Hematopoietic multipotent progenitor cell treated with erythropoietin and hydrocortisone succinate and interleukin-3 and kit ligand, for 4 days (in vitro differentiated cells): ENCODE data around the gene CSHL1.
"Not testable (repeated sequence)": the region's sequence is repeated elsewhere in the genome, so short reads cannot be mapped to it uniquely, and the experiment has no call there.

Experiments
- DNase-seq: peaks from one replicate; pipeline ENCODE4 v3.0.0-alpha.2; 2015

Gene CSHL1

DNA sequence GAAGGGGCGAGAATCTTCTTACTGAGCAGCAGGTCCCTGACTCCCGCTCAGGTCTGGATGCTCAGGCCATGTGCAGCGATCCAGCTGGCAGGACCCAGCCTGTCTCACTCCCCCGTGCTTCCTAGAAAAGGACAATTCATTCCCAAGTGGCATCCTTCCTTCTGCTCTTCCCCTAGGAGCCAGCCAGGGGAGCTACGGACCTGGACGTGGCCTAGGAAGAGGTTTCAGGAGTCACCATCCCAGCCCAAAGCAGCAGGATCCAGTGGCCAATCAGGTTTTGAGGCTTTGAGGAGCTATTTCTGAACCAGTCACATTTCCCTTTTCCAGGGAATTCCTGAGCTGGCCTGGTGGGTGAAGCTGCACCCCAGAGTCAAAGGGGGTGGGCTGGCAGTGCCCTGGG, 28.8 kb upstream of the CSHL1 start:
- DNase-seq: no peak

DNA sequence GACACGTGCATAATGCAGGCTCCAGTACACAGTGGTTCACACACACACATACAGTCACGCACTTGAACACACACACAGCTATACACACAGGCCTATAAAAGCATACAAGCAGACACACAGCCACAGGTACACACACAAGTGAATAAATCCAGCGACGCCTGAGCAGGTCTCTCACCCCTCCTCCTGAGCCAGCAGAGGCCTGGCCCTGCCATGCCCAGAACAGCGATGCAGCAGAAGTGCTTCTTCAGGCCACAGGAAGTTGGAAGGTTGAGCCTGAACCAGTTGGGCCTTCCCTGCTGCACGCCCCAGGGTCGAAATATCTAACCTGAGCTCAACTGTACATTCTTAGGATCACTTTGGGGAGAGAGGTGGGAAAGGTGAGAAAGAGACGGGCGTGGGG, 28.3 kb upstream of the CSHL1 start:
- no peak for DNase-seq

DNA sequence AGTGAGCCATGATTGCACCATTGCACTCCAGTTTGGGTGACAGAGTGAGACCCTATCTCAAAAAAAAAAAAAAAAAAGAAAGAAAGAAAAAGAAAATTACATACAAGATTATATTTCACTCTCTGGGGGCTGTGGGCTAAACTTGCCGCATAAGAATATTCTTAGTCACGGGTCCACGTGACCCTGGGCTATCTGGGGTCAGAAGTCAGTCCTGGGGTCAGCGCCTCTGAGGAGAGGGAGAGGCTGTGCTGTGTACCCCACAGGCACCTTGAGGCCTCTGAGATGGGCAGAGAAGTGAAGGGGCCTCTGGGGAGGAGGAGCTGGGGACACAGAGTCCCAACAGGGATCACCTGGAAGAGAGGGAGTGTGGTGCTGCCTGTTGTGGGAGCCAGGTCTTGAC, 26.9 kb upstream of the CSHL1 start:
- DNase-seq: no peak

DNA sequence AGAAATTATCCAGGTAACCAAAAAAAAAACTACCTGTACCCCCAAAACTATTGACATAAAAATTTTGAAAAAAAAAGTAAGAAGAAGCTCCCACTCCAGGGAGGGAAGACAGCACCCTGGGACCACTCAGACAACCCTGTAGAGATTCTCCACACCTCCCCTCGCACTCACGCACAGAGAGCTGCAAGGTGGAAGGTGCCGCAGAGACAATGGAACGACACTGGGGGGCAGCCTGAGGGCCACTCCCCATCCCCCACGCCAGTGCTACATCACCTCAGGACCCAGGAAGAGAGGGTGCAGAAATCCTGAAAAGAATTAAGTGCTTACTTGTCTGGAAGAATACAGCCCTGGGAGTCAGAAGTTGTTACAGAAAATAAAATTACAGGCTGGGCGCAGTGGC, 26.3 kb upstream of the CSHL1 start:
- no peak for DNase-seq

DNA sequence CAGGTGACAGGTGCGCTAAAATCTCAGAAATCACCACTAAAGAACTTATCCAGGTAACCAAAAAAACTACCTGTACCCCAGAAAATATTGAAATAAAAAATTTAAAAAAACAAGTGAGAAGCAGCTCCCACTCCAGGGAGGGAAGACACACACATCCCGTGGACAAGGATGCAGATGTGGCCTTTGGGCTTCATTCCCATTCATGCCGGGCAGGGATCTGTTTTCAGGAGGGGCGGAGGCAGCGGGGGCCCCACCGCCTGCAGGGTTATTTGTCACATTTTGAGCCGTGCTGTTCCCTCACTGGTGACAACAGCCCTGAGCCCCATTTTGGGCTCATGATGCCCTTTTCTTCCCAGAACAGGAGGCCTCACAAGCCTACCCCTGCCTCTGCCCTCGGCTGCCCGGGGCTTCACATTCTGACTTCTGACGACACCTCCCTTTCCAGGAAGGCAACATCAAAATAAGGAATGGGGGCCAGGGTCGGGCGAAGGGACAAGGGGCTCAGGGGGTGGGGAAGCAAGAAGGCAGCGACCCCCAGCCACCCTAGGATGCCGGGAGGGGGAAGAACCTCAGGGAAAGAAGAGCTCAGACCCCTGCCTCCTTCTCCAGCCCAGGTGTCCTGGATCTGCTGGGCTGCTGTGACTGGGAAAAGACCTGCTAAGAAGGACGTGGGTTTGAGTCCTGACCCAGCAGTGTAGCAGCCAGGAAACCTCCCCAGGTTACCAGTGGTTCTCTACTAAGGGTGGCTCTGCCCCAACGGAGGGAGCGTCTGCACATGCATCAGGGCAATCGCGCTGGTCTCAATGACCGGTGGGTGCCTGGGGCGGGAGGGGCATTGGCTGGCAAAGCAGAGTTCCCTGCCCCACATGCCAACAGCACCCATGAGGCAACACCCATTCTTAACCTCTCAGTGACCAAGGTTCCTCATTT, 23.4 kb upstream of the CSHL1 start:
- peak; percentile 20 for DNase-seq

DNA sequence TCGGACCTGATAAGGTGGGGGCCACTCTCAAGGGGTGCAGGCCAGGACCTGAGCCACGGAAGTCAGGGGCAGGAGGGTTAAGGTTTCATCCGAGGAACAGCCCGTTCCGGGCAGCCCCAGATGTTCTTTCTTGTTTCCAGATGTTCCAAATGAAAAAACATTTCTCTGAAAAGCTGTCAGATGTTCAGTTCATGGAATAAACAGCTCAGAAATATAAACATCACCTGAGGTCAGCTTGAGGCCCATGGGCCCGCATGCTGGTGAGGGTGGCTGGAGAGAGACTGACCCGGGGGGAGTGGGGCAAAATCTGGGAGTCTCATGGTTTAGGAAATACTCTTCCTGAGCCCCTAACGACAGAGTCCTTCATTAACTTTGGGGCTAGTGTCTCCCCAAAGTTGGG, 22.5 kb upstream of the CSHL1 start:
- no peak for DNase-seq

DNA sequence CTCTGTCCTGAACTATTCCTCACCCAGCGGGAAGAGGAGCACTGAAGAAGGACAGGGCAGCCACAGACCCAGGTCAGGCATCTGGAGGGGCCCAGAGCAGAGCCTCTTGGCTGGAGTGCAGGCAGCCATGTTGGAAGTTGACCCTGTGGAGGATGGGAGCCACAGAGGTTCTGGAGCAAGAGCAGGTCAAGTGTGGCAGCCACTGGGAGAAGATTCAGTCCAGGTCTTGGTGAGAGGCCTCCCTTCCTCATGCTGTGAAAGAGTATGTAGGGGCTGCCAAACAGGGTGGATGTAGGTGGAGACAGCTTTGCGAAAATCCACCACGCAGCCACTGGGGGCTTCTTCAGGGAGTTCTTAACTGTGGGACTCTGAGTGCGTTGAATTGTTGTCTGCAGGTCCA, 21.7 kb upstream of the CSHL1 start:
- no peak for DNase-seq

DNA sequence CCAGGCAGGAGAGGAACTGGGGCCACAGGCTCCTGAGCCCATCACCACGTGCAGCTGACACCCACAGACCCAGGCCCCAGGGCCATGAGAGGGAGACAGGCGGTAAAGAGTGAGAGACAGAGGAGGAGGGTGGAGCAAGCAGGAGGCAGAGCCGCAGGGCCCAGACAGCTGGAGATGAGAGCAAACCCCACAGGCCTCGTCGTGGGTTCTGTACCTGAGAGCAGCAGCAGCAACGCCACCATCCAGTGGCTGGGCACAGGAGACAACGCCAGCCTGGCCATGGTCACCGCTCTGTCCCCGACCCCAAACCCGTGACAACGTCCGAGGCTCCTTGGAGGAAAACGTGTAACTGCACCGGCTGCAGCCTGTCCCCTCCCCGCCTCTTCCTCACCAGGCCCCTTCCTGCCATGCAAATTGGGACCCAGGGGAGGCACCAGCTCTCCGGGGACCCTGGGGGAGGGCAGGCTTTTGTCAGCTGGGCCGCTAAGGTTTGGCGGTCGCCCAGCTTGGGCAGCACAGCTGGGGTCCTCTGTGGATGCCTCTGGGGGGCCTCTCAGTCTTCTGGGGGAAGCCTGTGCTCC, 21.0 kb upstream of the CSHL1 start, which contains the start of gene CD79B:
CD79B (minus strand) TSS at position 351 of the 581 bp plus-strand sequence; CDS start at position 281, 70 bp downstream.
- peak; percentile 38 for DNase-seq

DNA sequence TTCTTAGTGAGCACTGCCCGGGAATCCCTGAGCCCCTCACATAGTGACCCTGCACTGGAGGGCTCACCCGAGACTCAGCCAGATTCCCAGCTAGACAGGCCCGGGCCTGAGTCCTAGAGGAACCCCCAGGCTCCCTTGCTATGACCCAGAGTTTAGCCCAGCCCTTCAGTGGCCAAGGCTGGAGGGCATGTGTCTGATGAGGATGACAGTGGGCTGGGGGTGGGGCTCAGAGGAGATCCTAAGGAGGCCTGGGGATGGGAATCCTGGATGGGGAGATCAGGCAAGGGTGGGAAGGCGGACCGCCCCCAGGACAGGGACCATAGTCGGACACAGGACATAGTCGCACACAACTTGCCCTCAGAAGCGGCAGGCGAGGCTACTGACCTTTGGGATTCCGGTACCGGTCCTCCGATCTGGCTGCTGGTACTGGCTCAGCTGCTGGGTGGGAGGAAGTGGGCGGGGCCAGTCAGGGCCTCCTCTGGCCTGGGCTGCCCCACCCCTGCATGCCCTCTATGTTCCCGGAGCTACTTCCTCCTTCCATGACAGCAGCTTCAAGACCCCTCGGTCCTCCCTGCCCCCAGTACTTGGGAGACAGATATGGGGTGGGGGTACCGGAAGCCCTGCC, 20.0 kb upstream of the CSHL1 start:
- DNase-seq: peak; percentile 81

DNA sequence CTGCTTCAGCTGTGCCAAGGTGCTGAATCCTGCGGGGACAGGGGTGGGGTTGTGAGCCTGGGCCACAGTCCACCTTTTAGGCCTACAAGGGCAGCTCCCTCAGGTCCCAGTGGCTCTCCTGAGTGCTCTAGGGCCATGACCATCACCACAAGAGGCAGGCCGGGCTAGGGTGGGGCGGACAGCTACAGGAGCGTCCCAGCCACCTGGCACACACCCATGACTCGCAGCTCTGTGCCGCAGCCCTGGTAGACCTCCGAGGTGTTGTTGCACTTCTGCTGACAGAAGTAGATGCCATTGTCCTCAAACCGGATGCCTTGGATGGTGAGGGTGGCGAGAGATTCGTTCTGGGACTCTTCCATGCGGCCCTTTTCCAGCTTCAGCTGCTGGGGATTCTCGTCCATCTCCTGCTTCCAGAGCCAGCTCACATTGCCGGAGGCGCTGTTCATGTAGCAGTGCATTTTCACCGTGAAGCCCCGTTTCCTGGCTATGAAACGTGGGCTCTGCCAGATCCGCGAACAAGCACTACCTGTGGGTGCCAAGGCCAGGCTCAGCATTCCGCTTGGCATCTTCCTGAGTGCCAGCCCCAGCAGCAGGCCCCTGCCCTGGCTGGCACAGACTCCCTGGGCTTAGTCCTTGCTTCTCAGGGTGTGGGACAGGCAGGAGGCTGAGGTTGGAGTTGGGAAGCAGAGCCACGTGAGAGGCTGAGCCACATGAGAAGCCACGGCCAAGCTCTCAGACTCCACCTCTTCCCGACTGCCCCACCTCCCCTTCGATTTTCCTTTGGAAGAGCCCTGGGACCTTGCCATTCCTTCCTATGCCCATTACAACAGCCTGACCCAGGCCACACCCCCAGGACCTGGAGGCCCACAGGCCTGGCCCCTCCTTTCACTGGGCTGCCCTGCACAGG, 19.1 kb upstream of the CSHL1 start:
- no peak for DNase-seq

DNA sequence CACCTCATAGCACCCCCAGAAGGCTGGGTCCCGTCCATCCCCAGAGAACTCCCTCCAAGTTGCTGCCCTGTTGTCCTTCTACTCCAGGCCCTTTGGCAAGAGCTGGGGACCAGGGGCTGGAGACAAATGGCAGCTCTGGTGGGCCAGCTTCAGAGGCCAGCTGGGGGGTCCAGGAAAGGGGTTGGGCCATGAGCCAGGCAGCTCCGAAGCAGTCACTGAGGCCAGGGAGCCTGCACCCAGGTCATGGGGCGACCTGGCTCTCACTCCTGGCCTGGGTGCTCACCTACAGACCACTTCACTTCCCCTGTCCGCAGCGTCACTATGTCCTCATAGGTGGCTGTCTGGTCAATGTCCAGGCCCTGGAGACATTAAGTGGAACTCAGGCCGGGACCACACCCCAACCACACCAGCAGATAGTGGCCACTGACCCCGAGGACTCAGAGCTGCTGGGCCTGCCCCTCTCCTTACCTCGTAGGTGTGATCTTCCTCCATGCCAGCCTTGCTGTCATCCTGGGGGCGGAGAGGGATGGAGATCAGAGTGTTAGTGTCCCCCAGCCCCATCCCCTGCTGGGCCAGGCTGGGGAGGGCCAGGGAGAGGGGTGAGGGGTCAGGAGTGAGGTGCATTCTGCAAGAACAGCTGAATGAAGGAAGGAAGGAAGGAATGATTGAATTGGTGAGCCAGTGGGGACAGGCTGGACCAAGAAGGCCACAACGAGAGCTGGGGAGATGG, 18.1 kb upstream of the CSHL1 start:
- no peak for DNase-seq

DNA sequence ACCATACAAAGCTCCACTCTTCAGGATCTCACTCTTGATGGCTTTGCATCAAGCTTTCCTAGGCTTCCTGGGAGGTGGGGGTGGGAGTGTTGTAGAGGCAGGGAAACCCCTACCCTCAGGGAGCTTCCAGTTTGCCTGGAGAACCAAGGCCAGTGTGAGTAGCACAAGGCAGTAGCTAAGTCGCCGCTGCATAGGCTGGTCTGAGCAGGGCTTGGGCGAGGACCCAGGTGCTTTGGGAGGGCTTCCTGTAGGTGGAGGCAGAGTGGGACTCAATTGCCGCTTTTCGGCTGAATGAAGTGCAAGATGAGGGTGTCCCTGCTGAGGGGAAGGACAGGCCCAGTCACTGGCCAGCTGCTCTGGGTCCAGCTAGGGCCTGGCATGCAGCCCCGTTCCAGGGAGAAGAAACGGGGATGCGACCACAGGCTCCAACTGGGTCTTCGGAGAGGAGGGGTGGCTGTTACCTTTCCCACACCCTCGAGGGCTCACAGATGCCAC, 17.2 kb upstream of the CSHL1 start:
- DNase-seq: no peak

DNA sequence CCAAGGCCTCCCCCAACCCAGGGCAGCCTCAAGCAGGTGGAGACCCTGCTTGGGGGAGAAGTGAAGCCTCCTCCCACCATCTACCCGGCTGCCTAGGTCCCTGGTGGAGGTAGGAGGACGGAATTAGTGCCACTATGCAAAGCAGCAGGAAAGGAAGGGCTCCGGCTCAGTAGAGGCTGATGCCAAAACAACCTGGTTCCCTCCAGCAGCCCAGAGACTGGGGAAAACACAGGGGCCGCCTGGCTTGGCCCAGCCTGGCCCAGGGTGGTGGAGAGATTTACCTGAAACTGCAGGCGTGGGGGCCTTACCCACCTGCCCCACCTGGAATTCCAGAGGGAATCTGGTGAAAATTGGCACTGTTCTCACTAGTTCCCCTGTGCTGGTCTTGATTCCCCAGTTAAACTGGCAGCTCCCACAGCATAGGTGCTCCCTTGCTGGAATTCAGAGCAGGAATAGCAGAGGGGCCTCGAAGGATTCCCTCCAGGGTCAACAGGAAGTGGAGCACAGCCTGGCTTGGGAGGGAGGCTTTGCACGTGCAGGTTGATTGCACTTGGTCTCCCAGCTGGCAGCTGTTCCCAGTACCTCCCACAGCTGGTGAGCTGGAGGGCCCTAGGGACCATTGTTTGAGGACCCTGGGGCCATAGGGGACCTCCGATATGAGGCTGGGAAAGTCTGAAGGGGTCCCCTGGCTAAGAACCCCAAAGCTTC, 16.6 kb upstream of the CSHL1 start:
- no peak for DNase-seq

DNA sequence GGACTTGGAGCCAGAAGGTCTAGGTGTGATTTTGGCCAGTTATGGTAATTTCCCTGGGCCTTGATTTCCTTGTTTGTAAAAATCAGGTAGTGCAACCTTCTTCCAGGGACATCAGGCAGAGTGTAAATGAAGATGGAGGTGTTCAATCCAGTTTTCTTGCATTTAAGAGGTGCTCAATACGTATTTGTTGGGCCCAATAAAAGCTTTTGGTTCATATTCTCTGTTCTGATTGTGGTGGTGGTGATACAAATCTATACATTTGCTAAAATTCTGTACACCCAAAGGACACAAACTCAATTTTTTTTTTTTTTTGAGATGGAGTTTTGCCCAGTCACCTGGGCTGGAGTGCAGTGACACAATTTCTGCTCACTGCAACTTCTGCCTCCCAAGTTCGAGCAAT, 15.1 kb upstream of the CSHL1 start:
- DNase-seq: no peak

DNA sequence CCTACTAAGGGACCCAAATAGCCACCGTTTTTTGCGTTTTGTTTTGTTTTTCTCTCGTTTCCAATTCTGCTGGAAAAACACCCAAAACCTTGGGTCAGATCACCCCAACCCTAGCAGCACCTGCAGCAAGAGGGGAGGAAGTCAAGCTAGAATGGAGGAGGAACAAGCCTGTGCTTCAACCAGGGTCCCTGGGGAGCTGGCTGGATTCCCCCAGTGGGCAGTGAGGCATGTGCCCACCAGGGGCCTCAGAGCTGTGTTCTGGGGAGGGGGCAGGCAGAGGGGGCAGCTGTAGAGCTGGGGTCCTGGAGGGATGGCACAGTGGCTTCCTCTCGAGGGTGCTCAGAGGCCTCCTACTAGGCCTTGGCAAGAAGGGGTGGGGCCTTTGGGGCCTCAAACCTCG, 14.6 kb upstream of the CSHL1 start:
- DNase-seq: no peak

DNA sequence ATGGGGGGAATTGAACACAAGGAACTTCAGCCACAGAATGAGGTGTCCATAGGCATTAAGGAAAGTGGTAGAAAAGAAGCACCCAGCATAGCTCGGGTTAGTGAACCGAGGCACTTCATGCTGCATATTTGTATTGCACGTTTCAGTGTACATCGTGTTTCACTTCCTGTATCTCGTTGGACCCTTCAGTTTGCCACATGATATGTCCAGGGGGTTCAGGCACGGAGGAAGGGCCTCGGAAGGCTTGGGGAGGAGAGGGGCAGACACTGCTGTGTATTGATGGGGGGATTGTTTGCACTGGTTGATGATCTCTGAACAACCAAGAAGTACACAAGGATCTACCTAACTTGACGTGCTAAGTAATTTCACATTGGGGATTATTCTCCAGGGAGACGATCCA, 11.3 kb upstream of the CSHL1 start:
- DNase-seq: not testable (repeated sequence)

DNA sequence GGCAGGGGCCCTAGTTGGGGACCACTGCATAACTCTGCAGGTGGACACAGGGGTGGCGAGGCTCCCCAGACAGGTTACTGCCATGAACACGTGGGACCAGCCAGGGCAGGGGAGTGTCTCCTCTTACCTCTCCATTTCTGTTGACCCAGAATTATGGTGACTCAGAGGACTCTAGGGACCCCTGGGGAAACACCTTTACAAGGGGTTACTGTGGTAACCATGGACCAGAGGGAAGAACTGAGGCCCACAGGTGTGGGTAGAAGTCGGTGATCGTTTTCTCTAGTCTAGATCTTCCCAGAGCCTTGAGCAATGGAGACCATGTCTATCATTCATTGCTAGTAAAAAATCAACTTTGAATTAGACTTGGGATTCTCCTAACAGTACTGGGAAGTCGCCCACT, 9.7 kb upstream of the CSHL1 start:
- DNase-seq: not testable (repeated sequence)

DNA sequence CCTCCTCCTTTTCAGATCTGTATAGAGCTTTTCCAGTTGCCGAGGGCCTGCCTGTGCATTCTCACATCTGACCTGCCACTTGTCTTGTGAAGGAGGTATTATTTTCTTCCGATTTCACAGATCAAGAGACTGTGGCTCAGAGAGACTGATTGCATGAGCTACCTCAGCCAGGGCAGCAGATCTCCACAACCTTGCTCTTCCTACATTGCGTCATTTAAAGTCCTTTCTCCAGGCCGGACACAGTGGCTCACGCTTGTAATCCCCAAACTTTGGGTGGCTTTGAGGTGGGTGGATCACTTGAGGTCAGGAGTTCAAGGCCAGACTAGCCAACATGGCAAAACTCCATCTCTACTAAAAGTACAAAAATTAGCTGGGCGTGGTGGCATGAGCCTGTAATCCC, 9.0 kb upstream of the CSHL1 start:
- not testable (repeated sequence) for DNase-seq

DNA sequence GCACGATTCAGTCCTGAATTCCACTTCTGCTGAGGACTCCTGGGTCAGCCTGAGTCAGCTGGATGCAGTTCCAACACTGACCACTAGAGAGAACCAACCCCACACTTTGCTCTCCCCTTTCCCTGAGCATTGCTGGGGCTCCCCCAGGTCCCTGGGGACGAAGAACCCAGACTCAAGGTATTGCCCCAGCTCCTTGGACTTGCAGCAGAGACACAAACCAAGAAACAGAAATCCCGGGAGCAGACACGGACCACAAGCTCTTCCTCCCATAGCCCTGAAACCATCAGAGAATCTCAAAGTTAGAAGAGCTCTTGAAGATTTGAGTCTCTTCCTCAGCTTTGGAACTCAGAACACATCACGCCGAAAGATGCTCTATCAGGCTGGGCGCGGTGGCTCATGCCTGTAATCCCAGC, 8.3 kb upstream of the CSHL1 start:
- peak; percentile 80 for DNase-seq

DNA sequence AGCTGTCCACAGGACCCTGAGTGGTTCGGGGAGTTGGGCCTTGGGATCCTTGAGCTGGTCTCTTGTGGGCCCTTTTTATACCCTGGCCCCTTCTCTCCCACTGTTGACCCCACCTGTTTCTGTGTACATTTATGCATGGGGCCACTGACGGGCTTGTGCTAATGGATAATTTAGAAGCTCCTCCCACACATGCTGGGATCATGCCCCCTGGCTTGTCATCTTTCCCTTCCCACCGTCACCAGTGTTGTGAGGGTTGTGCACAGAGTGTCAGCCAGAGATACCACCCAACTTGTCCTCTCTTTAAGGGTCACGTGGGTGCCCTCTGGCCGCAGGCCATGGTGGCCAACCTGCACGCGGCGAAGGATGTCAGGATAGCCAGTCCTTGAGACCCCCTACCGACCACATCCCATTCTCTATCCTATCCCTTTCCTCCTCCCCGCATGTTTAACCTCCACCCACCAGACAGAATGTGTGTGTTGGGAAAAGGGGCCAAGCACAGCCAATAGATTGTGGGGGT, 7.8 kb upstream of the CSHL1 start, which contains the start of gene GH1:
GH1 (minus strand) TSS at position 51 of the 517 bp plus-strand sequence. CDS start 63 bp downstream, outside the sequence.
- not testable (repeated sequence) for DNase-seq

DNA sequence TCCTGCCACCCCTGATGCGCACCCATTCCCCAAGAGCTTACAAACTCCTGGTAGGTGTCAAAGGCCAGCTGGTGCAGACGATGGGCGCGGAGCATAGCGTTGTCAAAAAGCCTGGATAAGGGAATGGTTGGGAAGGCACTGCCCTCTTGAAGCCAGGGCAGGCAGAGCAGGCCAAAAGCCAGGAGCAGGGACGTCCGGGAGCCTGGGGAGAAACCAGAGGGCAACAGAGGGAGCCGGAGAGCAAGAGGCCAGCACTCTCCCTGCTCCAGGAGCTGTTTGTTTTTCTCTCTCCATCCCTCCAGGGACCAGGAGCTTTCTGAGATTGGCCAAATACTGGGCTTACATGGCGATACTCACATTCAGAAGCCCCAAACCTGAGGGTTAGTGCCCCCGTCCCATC, 7.2 kb upstream of the CSHL1 start:
- DNase-seq: no peak
